Uterus (tissue), 2 donors: ENCODE measurements around the gene EPB41.
"Not testable (repeated sequence)": the region's sequence is repeated elsewhere in the genome, so short reads cannot be mapped to it uniquely, and the experiment has no call there.

Experiments
- POLR2A ChIP-seq, 2 donors: fragments of 450-650 bp; IDR thresholded peaks; one replicate each; pipeline ENCODE4 v1.6.1; 2016; ENCODE audit warnings: antibody characterized with exemption in 2 of 2, mild to moderate bottlenecking in 1 of 2, moderate library complexity in 1 of 2
- TF ChIP-seq, protein P1 (sequence below), 4 experiments: fragments of 200-600 bp in 2 of 4; fragments of 450-650 bp in 2 of 4; sonication (generic) in 2 of 4; IDR thresholded peaks; one replicate each; pipeline ENCODE4 v1.5.1; 2016 to 2019; ENCODE audit warnings: antibody characterized with exemption in 4 of 4, mild to moderate bottlenecking in 2 of 4, moderate library complexity in 1 of 4

DNA sequence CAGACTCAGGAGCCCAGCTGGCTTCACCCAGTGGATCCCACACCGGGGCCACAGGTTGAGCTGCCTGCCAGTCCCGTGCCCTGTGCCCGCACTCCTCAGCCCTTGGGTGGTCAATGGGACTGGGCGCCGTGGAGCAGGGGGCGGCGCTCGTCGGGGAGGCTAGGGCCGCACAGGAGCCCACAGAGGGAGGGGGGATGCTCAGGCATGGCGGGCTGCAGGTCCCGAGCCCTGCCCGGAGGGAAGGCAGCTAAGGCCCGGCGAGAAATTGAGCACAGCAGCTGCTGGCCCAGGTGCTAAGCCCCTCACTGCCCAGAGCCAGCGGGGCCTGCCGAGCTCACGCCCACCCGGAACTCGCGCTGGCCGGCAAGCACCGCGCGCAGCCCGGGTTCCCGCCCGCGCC lies 216.7 kb downstream of the EPB41 start:
- TF ChIP-seq, protein P1, sequence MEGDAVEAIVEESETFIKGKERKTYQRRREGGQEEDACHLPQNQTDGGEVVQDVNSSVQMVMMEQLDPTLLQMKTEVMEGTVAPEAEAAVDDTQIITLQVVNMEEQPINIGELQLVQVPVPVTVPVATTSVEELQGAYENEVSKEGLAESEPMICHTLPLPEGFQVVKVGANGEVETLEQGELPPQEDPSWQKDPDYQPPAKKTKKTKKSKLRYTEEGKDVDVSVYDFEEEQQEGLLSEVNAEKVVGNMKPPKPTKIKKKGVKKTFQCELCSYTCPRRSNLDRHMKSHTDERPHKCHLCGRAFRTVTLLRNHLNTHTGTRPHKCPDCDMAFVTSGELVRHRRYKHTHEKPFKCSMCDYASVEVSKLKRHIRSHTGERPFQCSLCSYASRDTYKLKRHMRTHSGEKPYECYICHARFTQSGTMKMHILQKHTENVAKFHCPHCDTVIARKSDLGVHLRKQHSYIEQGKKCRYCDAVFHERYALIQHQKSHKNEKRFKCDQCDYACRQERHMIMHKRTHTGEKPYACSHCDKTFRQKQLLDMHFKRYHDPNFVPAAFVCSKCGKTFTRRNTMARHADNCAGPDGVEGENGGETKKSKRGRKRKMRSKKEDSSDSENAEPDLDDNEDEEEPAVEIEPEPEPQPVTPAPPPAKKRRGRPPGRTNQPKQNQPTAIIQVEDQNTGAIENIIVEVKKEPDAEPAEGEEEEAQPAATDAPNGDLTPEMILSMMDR (IDR thresholded peaks at IDR 0.05): not testable (repeated sequence)
- not testable (repeated sequence) for TF ChIP-seq POLR2A (IDR thresholded peaks at IDR 0.05)
